ENCODE data around the gene IL34. TPM values are rescaled to one million over a fixed set of nuclear protein-coding genes. Genes with fewer than 3 reads are reported as not detected.

Gene IL34
- total and polyA plus RNA-seq, 2 of the 13 experiments (the other 11 are each of a cell fraction or from before 2014, with no cell fraction given) = 1.2 to 1.3 TPM

GRCh38 chr16:70705056-70705455 lies 58.7 kb downstream of the IL34 start:
- Histone ChIP-seq H3K4me1 (ENCODE audit: insufficient read depth, low read length) (peaks cover 61% of the 10 kb centered on the region), H3K4me3 (replicated peaks in 1 of 3; ENCODE audit: insufficient read depth in 1 of 3, low read depth in 2 of 3, low read length in 3 of 3) (no peak overlapping the region), H4K20me1 (ENCODE audit: insufficient read depth, low read length) (no peaks in the 10 kb centered on the region), H3K79me2 (ENCODE audit: insufficient read depth, low read length) (no peaks in the 10 kb centered on the region), H3K27me3 (ENCODE audit: control insufficient read depth in 1 of 2, insufficient read depth in 2 of 2, low read length in 2 of 2) (no peaks in the 10 kb centered on the region), H3K36me3 (replicated peaks in 1 of 2; ENCODE audit: control insufficient read depth in 1 of 2, insufficient read depth in 2 of 2, low read length in 2 of 2) (0 out of 5 replicates have a peak, but pooled peaks cover 1 to 5% of the 10 kb centered on the region in 2 experiments), H2AFZ (ENCODE audit: low read length) (no peak overlapping the region), H3K9ac (ENCODE audit: insufficient read depth, low read depth, low read length) (no peak overlapping the region), H3K27ac (ENCODE audit: extremely low read length, insufficient read depth, low read length) (no peak overlapping the region), H3K4me2 (ENCODE audit: low read depth, low read length) (no peak overlapping the region), H3K9me3 (ENCODE audit: low read length) (no peaks in the 10 kb centered on the region)
- DNase-seq (ENCODE audit: low spot score) (no peak), ATAC-seq (no peak), FAIRE-seq (no peak)
- intact Hi-C loops (cut with micrococcal nuclease; ENCODE audit: unreplicated experiment) (no loop called here), in situ Hi-C loops (cut with HindIII; ENCODE audit: extremely low pct_ligation_motif_present, low pct_unique_long_range_greater_than_20kb) (no loop called here)
- no peak for TF ChIP-seq ZHX1 (CRISPR knock-in tag; IDR thresholded peaks at IDR 0.05; ENCODE audit: low read depth)
- no peak for TF ChIP-seq PHF20 (CRISPR knock-in tag; IDR thresholded peaks at IDR 0.05)
- no peak for TF ChIP-seq ZNF501 (CRISPR knock-in tag; IDR thresholded peaks at IDR 0.05)
- TF ChIP-seq ZFP91 (CRISPR knock-in tag; IDR thresholded peaks at IDR 0.05; ENCODE audit: borderline replicate concordance) = no peak
- no peak for TF ChIP-seq ZFP36 (IDR thresholded peaks at IDR 0.05; ENCODE audit: borderline replicate concordance, low read depth, low read length, partially characterized antibody)
- TF ChIP-seq TOPORS (CRISPR knock-in tag; IDR thresholded peaks at IDR 0.05) = no peak
- ChIA-PET POLR2A (interaction anchor here (1.1 to 7.0 kb wide), 4 partner anchors 16 to 41 kb away, joined by 4 to 134 read pairs (median 21); no protein-coding TSS in a partner anchor), CTCF (ENCODE audit: low intra/inter-chr PET ratio, low total read pairs) (interaction anchor here (2.9 kb wide), 1 partner anchor 33 kb away, joined by 27 read pairs; no protein-coding TSS in a partner anchor)
- no TSS peak for BruUV-seq (replicated peaks)
- WGBS (ENCODE audit: low lambda C conversion rate) = 93% methylated on average over 8 of the region's 8 CpGs
